Kidney (tissue), 22 donors: ENCODE results near the gene KRTAP10-7. TPM values are rescaled to one million over a fixed set of nuclear protein-coding genes. Genes with fewer than 3 reads are reported as not detected.
"Not testable (repeated sequence)": the region's sequence is repeated elsewhere in the genome, so short reads cannot be mapped to it uniquely, and the experiment has no call there.

ENCODE experiments used
- DNase-seq, 5 donors: peaks; one replicate each; pipeline ENCODE4 v3.0.0-alpha.2; 2013 to 2020
- FAIRE-seq: peaks from 2 replicates; lab custom pipeline; 2012; peaks lifted over from hg19 to GRCh38; lab: Jason Lieb, UNC
- H3K27ac ChIP-seq, 2 donors: one replicate each; pipeline ENCODE4 v1.7.0; 2013; ENCODE audit warnings: low read depth in 2 of 2, low read length in 2 of 2, inconsistent platforms in 1 of 2
- H3K27me3 ChIP-seq: one replicate; pipeline ENCODE4 v1.7.1; 2013; ENCODE audit warnings: low read length, inconsistent platforms; ENCODE audit not compliant: control insufficient read depth, insufficient read depth
- H3K36me3 ChIP-seq, 3 donors: one replicate each; pipeline versions ENCODE4 v1.7.0 to v1.7.1; 2013; ENCODE audit warnings: low read length in 3 of 3, control low read depth in 1 of 3, inconsistent platforms in 1 of 3; ENCODE audit not compliant: insufficient read depth in 3 of 3, control insufficient read depth in 2 of 3
- H3K4me1 ChIP-seq, 3 donors: one replicate each; pipeline versions ENCODE4 v1.7.0 to v1.7.1; 2013; ENCODE audit warnings: low read length in 3 of 3, inconsistent platforms in 1 of 3, low read depth in 1 of 3; ENCODE audit not compliant: control insufficient read depth in 2 of 3, insufficient read depth in 2 of 3
- H3K4me3 ChIP-seq, 3 donors: one replicate each; pipeline versions ENCODE4 v1.7.0 to v1.8.1; 2013; ENCODE audit warnings: low read length in 3 of 3, control low read depth in 1 of 3, inconsistent platforms in 1 of 3
- H3K9ac ChIP-seq, 3 donors: one replicate each; pipeline versions ENCODE4 v1.7.0 to v1.7.1; 2013; ENCODE audit warnings: low read length in 3 of 3, control low read depth in 1 of 3, inconsistent platforms in 1 of 3
- H3K9me3 ChIP-seq, 3 donors: one replicate each; pipeline versions ENCODE4 v1.7.0 to v1.7.1; 2013; ENCODE audit warnings: low read length in 3 of 3, control low read depth in 1 of 3, inconsistent platforms in 1 of 3; ENCODE audit not compliant: control insufficient read depth in 2 of 3, insufficient read depth in 1 of 3
- CTCF ChIP-seq: IDR thresholded peaks from 3 replicates; pipeline ENCODE4 v1.5.1; 2012; ENCODE audit warnings: mild to moderate bottlenecking, moderate library complexity, borderline replicate concordance; ENCODE audit not compliant: insufficient read depth; ENCODE audit errors: extremely low read depth
- intact Hi-C: fragments of 100-400 bp; cut with DNase I; formaldehyde crosslinking; loops from one replicate; pipeline ENCODE4 v1.11.1; 2022
- long read RNA-seq, 10 donors: library from polyadenylated mRNA in 1 of 10; unstranded in 1 of 10; transcript quantifications; one replicate each; pipeline ENCODE4 v2.0.0 and lab custom pipeline, GENCODE V29; 2021 to 2026
- polyA plus RNA-seq: library from polyadenylated mRNA; stranded (reverse); fragments of 350-450 nt; fragmentation: Illumina TruSeq; extraction: RNeasy Lipid Tissue Mini Kit (QIAGEN cat#74804); gene quantifications from one replicate; pipeline ENCODE4 v1.2.3, GENCODE V29; 2014; ENCODE audit warnings: low read depth, low replicate concordance; ENCODE audit not compliant: insufficient read depth
- total RNA-seq: library from RNA; stranded (reverse); fragmentation: NEBNext Ultra II Directional; extraction: Animal tissue kit (Norgen Biotek cat#: 25700); gene quantifications from one replicate; pipeline ENCODE4 v1.2.1, GENCODE V29; 2021
- donor health status: control.
- donor health status: control.
- donor health status: control.
- donor health status: control.
- donor health status: control.
- donor health status: DM: yes; HTN: yes; CAD: no.
- donor health status: Normal renal cell carcinoma (clear cell type).

KRTAP10-7 gene
- total RNA-seq, result not detected
- not detected for polyA plus RNA-seq
- long read RNA-seq, donor 1, result 0 reads
- long read RNA-seq, donor 2, result 0 reads
- long read RNA-seq, donor 3, result 0 reads
- long read RNA-seq, donor 4, result 0 reads
- long read RNA-seq, donor 5, result 0 reads
- long read RNA-seq, donor 6, result 0 reads
- long read RNA-seq, donor 7, result 0 reads
- long read RNA-seq, donor 8, result 0 reads
- long read RNA-seq, donor 9, result 0 reads
- long read RNA-seq, donor 10, result 0 reads

GRCh38 chr21:44600118-44600978 lies at the start of gene KRTAP10-7:
TSS of gene KRTAP10-7 (plus strand) at chr21:44600597. CDS start at chr21:44600622, 25 bp downstream.
- H3K4me3 ChIP-seq, FAIRE-seq, H3K36me3 ChIP-seq, H3K9ac ChIP-seq, H3K27me3 ChIP-seq, H3K9me3 ChIP-seq, H3K4me1 ChIP-seq, H3K27ac ChIP-seq, intact Hi-C loops, DNase-seq: not testable (repeated sequence)

GRCh38 chr21:44550807-44551206 lies 49.6 kb upstream of the KRTAP10-7 start:
- no peaks in the 10 kb centered on the region for H3K4me1 ChIP-seq
- H3K9ac ChIP-seq, result no peak overlapping the region
- intact Hi-C loops, result no loop called here
- H3K36me3 ChIP-seq, result no peaks in the 10 kb centered on the region
- H3K27ac ChIP-seq, result no peak overlapping the region
- H3K27me3 ChIP-seq, result no peaks in the 10 kb centered on the region
- FAIRE-seq (no peak), DNase-seq (peak in 1 of 5 donors; percentile 23)
- no peak overlapping the region for H3K4me3 ChIP-seq
- no peak for TF ChIP-seq CTCF
- no peaks in the 10 kb centered on the region for H3K9me3 ChIP-seq

- H3K4me1 ChIP-seq, result no peaks in the 10 kb centered on the region
- no peak within 1 kb of the TSS for H3K4me3 ChIP-seq
- no peak for FAIRE-seq
- no peak within 1 kb of the TSS for H3K27ac ChIP-seq
- H3K9ac ChIP-seq, result no peak within 1 kb of the TSS
- H3K36me3 ChIP-seq, result no peaks in the 10 kb centered on the region
- no peak for TF ChIP-seq CTCF
- no peaks in the 10 kb centered on the region for H3K27me3 ChIP-seq
- DNase-seq, result peak in 2 of 5 donors; percentile 48 to 51
- intact Hi-C loops, result no loop called here
- H3K9me3 ChIP-seq, result no peaks in the 10 kb centered on the region
Measured at GRCh38 chr21:44551340-44551961, 48.9 kb upstream of the KRTAP10-7 start, which contains the start of gene KRTAP10-2. TSS of gene KRTAP10-2 (minus strand) at chr21:44551505. CDS start at chr21:44551458, 47 bp downstream.

- no peaks in the 10 kb centered on the region for H3K27me3 ChIP-seq
- FAIRE-seq, result no peak
- H3K9me3 ChIP-seq, result no peaks in the 10 kb centered on the region
- H3K27ac ChIP-seq, result no peak overlapping the region
- H3K4me3 ChIP-seq, result no peak overlapping the region
- DNase-seq, result peak in 1 of 5 donors; percentile 55
- H3K36me3 ChIP-seq, result no peaks in the 10 kb centered on the region
- no peaks in the 10 kb centered on the region for H3K4me1 ChIP-seq
- intact Hi-C loops, result no loop called here
- TF ChIP-seq CTCF, result no peak
- H3K9ac ChIP-seq, result no peak overlapping the region
Measured at GRCh38 chr21:44552136-44552535, 48.3 kb upstream of the KRTAP10-7 start.
